Endometrium (tissue), 2 donors: ENCODE data around the gene PPFIA3.

Experiments
- FAIRE-seq: peaks from 2 replicates; lab custom pipeline; 2012; peaks lifted over from hg19 to GRCh38; lab: Jason Lieb, UNC
- donor health status: control.
- donor health status: control.

The PPFIA3 gene

GRCh38 chr19:49182848-49183375 lies 63.6 kb downstream of the PPFIA3 start:
- no peak for FAIRE-seq

- no peak for FAIRE-seq
Measured at GRCh38 chr19:49186108-49186507, 66.8 kb downstream of the PPFIA3 start.

- no peak for FAIRE-seq
Measured at GRCh38 chr19:49188626-49189200, 69.4 kb downstream of the PPFIA3 start.

GRCh38 chr19:49189259-49189658 lies 69.9 kb downstream of the PPFIA3 start:
- FAIRE-seq: no peak

- no peak for FAIRE-seq
Measured at GRCh38 chr19:49190781-49191180, 71.4 kb downstream of the PPFIA3 start.

GRCh38 chr19:49193822-49194394 lies 74.6 kb downstream of the PPFIA3 start:
- FAIRE-seq: no peak

- no peak for FAIRE-seq
Measured at GRCh38 chr19:49194408-49194807, 75.1 kb downstream of the PPFIA3 start.

GRCh38 chr19:49196527-49197240 lies 77.3 kb downstream of the PPFIA3 start:
- no peak for FAIRE-seq

GRCh38 chr19:49200238-49200862 lies 81.0 kb downstream of the PPFIA3 start:
- no peak for FAIRE-seq
